HFFc6 (cell line): Measurements from ENCODE around the gene LRRC15. TPM values are rescaled to one million over a fixed set of nuclear protein-coding genes. Genes with fewer than 3 reads are reported as not detected.

Experiments used
- DNase-seq: peaks from one replicate; pipeline ENCODE4 v3.0.0-alpha.2; 2018
- H3K27ac Mint-ChIP-seq: 2 replicates; pipeline ENCODE4 v1.8.0; 2020; ENCODE audit warnings: mild to moderate bottlenecking, mixed read lengths
- H3K27me3 Mint-ChIP-seq: 2 replicates; pipeline ENCODE4 v1.8.0; 2021; ENCODE audit warnings: mild to moderate bottlenecking, moderate library complexity, mixed read lengths; ENCODE audit not compliant: insufficient read depth
- H3K36me3 Mint-ChIP-seq: 2 replicates; pipeline ENCODE4 v1.8.0; 2021; ENCODE audit warnings: low read depth, mixed read lengths
- H3K4me1 Mint-ChIP-seq: 2 replicates; pipeline ENCODE4 v1.8.0; 2020; ENCODE audit warnings: low read depth, mixed read lengths
- H3K4me3 Mint-ChIP-seq: 2 replicates; pipeline ENCODE4 v1.8.0; 2020; ENCODE audit warnings: mild to moderate bottlenecking, moderate library complexity, mixed read lengths
- H3K9me3 Mint-ChIP-seq: 2 replicates; pipeline ENCODE4 v1.8.0; 2020; ENCODE audit warnings: mild to moderate bottlenecking, mixed read lengths
- total RNA-seq, 6 experiments: library from RNA; stranded (reverse); fragmentation: NEBNext Ultra II Directional; extraction: Animal tissue kit (Norgen Biotek cat#: 25700); gene quantifications; 2 replicates in 1 of 6; 3 replicates in 5 of 6; pipeline ENCODE4 v1.2.3, GENCODE V29; 2021
- TF ChIP-seq, protein P1 (sequence below): fragments of 200-600 bp; sonication (generic); IDR thresholded peaks from 2 replicates; pipeline ENCODE4 v1.5.0; 2021; ENCODE audit warnings: antibody characterized with exemption, mild to moderate bottlenecking

The LRRC15 gene
- total RNA-seq, 6 experiments from 2014 or later: 130 to 211 (median 176) TPM

GRCh38 chr3:194342861-194343560, 26.5 kb downstream of the LRRC15 start:
- H3K27me3 Mint-ChIP-seq: peaks cover 7% of the 10 kb centered on the region
- DNase-seq: peak; percentile 18
- no peaks in the 10 kb centered on the region for H3K36me3 Mint-ChIP-seq
- TF ChIP-seq, protein P1, sequence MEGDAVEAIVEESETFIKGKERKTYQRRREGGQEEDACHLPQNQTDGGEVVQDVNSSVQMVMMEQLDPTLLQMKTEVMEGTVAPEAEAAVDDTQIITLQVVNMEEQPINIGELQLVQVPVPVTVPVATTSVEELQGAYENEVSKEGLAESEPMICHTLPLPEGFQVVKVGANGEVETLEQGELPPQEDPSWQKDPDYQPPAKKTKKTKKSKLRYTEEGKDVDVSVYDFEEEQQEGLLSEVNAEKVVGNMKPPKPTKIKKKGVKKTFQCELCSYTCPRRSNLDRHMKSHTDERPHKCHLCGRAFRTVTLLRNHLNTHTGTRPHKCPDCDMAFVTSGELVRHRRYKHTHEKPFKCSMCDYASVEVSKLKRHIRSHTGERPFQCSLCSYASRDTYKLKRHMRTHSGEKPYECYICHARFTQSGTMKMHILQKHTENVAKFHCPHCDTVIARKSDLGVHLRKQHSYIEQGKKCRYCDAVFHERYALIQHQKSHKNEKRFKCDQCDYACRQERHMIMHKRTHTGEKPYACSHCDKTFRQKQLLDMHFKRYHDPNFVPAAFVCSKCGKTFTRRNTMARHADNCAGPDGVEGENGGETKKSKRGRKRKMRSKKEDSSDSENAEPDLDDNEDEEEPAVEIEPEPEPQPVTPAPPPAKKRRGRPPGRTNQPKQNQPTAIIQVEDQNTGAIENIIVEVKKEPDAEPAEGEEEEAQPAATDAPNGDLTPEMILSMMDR: no peak
- H3K27ac Mint-ChIP-seq: no peak overlapping the region
- H3K9me3 Mint-ChIP-seq: no peaks in the 10 kb centered on the region
- H3K4me1 Mint-ChIP-seq: peaks cover 21% of the 10 kb centered on the region
- H3K4me3 Mint-ChIP-seq: no peak overlapping the region

- Mint-ChIP-seq H3K9me3 (no peaks in the 10 kb centered on the region), H3K36me3 (no peaks in the 10 kb centered on the region), H3K4me3 (no peak overlapping the region), H3K27ac (no peak overlapping the region), H3K4me1 (peaks cover 21% of the 10 kb centered on the region), H3K27me3 (peaks cover 15% of the 10 kb centered on the region)
- TF ChIP-seq, protein P1: no peak
- DNase-seq: no peak
These were observed 28.7 kb downstream of the LRRC15 start for GRCh38 chr3:194340757-194341400.

DNA sequence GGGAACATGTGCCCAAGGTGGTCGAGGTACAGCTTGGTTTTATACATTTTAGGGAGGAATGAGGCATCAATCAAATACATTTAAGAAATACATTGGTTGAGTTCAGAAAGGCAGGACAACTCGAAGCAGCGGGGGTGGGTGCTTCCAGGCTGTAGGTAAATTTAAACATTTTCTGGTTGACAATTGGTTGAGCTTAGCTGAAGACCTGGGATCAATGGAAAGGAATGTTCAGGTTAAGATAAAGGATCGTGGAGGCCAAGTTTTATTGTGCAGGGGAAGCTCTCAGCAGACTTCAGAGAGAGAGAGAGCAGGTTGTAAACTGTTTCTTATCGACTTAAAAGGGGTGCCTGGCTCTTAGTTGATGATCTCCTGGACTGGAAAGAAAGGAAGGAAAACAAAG, 29.7 kb downstream of the LRRC15 start:
- Mint-ChIP-seq H3K27me3 (peaks cover 13% of the 10 kb centered on the region), H3K36me3 (no peaks in the 10 kb centered on the region), H3K4me1 (peaks cover 21% of the 10 kb centered on the region), H3K9me3 (no peaks in the 10 kb centered on the region), H3K27ac (no peak overlapping the region), H3K4me3 (no peak overlapping the region)
- no peak for DNase-seq
- TF ChIP-seq, protein P1: no peak

DNA sequence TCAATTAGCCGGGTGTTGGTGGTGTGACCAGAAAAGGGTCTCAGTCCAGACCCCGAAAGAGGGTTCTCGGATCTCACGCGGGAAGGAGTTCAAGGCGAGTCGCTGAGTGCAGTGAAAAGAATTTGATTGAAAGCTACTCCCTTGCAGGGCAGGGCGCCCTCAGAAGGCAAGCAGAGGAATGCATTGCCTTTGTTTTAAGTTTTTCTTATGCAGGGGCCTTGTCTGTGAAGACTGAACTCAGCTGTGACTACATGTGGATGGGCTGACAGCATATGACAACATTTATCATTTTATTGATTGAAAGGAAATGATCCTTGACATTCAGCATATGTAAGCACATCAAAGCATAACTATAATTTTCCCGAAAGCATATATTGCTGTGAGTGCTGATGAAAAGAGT, 30.2 kb downstream of the LRRC15 start:
- Mint-ChIP-seq H3K27ac (no peak overlapping the region), H3K9me3 (no peaks in the 10 kb centered on the region), H3K36me3 (no peaks in the 10 kb centered on the region), H3K27me3 (peaks cover 13% of the 10 kb centered on the region), H3K4me3 (no peak overlapping the region), H3K4me1 (peaks cover 21% of the 10 kb centered on the region)
- TF ChIP-seq, protein P1: peak; percentile 34; the same call in 1 of the 2 replicates
- DNase-seq: no peak

DNA sequence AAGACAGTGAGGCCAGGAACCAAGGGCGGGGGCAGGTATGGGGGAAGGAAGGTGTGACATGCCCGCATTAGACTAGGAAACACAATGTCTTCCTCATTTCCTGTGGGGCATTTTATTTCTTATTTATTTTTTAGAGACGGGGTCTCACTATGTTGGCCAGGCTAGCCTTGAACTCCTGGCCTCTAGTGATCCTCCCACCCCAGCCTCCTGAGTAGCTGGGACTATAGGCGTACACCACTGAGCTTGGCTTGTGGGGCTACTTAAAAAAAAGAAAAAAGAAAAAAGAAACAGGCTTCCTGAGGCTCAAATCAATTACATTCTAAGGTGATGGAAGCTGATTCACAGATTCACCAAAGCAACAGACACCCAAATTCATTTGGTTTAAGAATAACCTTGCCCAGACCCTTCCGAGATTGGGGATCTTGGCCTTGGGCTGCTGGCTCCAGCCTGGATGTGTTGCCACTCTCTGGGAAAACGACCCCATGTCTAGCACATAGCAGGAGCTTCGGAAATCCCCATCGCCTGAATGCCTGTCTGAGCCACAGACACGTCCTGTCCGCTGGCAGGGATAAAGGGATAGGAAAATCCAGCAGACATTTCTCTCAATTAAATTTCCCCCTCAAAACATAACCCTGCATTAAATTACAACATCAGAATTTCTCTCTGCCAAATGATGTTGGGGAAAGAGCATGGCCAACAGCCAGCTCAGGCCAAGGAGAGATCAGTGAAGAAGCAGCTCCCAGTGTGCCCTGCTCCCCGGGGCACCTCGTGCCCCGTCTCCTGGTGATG, 31.4 kb downstream of the LRRC15 start:
- H3K36me3 Mint-ChIP-seq: no peaks in the 10 kb centered on the region
- TF ChIP-seq, protein P1: no peak
- peaks cover 20% of the 10 kb centered on the region for H3K4me1 Mint-ChIP-seq
- DNase-seq: no peak
- peaks cover 13% of the 10 kb centered on the region for H3K27me3 Mint-ChIP-seq
- no peak overlapping the region for H3K4me3 Mint-ChIP-seq
- H3K9me3 Mint-ChIP-seq: no peaks in the 10 kb centered on the region
- no peak overlapping the region for H3K27ac Mint-ChIP-seq
